KOPT-K1 (cell line): Measurements from ENCODE around the gene CIITA.

Source experiments
- H3K27ac ChIP-seq: fragments of 200-600 bp; sonication (generic); 2 replicates; pipeline ENCODE4 v1.5.1; 2016; ENCODE audit warnings: antibody characterized with exemption, mild to moderate bottlenecking, low read depth, low read length; ENCODE audit not compliant: poor library complexity, severe bottlenecking
- H3K36me3 ChIP-seq: fragments of 200-600 bp; sonication (generic); 2 replicates; pipeline ENCODE4 v1.5.1; 2017; ENCODE audit warnings: antibody characterized with exemption, mild to moderate bottlenecking, low read length, moderate library complexity; ENCODE audit not compliant: insufficient read depth
- H3K9me3 ChIP-seq: fragments of 200-600 bp; sonication (generic); 2 replicates; pipeline ENCODE4 v1.5.1; 2017; ENCODE audit warnings: antibody characterized with exemption, low read length, mild to moderate bottlenecking; ENCODE audit not compliant: insufficient read depth, poor library complexity, severe bottlenecking

Gene CIITA

GRCh38 chr16:10885246-10885645 is 8.2 kb downstream of the CIITA start:
- no peaks in the 10 kb centered on the region for H3K36me3 ChIP-seq
- H3K9me3 ChIP-seq = no peaks in the 10 kb centered on the region
- H3K27ac ChIP-seq = no peak overlapping the region

DNA sequence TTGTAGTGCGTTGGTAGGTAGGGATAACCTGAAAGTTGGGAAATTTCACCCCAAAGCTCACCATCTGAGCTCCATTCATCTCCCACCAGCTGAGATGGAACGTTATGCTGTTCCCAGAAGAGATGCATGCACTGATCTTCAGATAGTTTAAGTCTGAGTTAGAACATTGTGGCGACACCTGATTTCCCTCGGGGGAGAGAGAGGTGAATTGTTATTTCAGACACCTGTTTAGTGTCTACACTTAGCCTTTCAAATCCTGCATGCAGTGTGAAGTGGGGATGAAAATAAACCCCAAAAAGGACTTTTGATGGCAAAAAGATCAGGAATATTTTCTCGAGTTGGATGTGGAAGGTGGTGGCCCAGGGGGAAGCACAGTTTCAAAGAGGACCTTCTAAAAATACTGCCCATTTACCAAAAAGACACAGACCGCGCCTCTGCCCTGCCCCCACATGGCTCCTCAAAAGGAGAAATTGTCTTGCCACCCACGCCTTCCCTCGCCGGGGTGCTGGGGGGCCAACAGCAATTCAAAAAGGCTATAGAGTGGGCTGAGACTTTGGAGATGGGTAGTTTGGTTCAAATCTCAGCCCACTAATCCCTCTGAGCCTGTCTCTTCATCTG is 11.4 kb downstream of the CIITA start:
- no peaks in the 10 kb centered on the region for H3K36me3 ChIP-seq
- H3K9me3 ChIP-seq = no peaks in the 10 kb centered on the region
- no peak overlapping the region for H3K27ac ChIP-seq

- H3K36me3 ChIP-seq = no peaks in the 10 kb centered on the region
- H3K27ac ChIP-seq = no peak overlapping the region
- H3K9me3 ChIP-seq = no peaks in the 10 kb centered on the region
Measured at GRCh38 chr16:10889855-10890254, 12.9 kb downstream of the CIITA start.

- Histone ChIP-seq H3K27ac (no peak overlapping the region), H3K9me3 (no peaks in the 10 kb centered on the region), H3K36me3 (no peaks in the 10 kb centered on the region)
Measured at GRCh38 chr16:10892782-10893318, 15.8 kb downstream of the CIITA start.

GRCh38 chr16:10895053-10895946 is 18.3 kb downstream of the CIITA start:
- Histone ChIP-seq H3K27ac (no peak overlapping the region), H3K9me3 (no peaks in the 10 kb centered on the region), H3K36me3 (no peaks in the 10 kb centered on the region)

GRCh38 chr16:10896165-10896564 is 19.2 kb downstream of the CIITA start:
- no peak overlapping the region for H3K27ac ChIP-seq
- no peaks in the 10 kb centered on the region for H3K36me3 ChIP-seq
- no peaks in the 10 kb centered on the region for H3K9me3 ChIP-seq

DNA sequence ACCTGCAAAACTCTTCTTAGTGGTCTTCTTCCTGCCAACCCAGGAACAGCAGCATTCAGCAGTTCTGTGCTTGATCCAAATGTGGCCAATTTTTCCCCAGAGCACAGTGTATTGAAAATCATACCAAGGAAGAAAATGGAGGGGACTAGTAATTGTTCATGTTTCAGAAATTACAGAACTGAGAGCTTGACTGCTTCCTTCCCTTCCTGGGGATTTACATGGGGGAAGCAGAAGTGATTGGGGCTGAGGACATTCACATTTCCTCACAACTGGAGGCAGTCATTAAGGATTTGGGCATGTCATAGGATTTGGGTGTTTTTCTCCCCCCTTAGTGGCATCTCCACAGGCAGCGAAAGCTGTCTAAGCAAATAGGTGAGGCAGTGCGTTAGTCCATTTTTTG is 19.7 kb downstream of the CIITA start:
- Histone ChIP-seq H3K36me3 (no peaks in the 10 kb centered on the region), H3K9me3 (no peaks in the 10 kb centered on the region), H3K27ac (no peak overlapping the region)

- Histone ChIP-seq H3K36me3 (no peaks in the 10 kb centered on the region), H3K9me3 (no peaks in the 10 kb centered on the region), H3K27ac (no peak overlapping the region)
Measured at GRCh38 chr16:10897134-10897533, 20.1 kb downstream of the CIITA start.

GRCh38 chr16:10902999-10903398 is 26.0 kb downstream of the CIITA start:
- Histone ChIP-seq H3K36me3 (no peaks in the 10 kb centered on the region), H3K9me3 (peaks cover 14% of the 10 kb centered on the region), H3K27ac (no peak overlapping the region)

- Histone ChIP-seq H3K9me3 (peaks cover 14% of the 10 kb centered on the region), H3K27ac (no peak overlapping the region), H3K36me3 (no peaks in the 10 kb centered on the region)
Measured at GRCh38 chr16:10906482-10906881, 29.5 kb downstream of the CIITA start.

- Histone ChIP-seq H3K27ac (no peak overlapping the region), H3K36me3 (no peaks in the 10 kb centered on the region), H3K9me3 (peaks cover 14% of the 10 kb centered on the region)
Measured at GRCh38 chr16:10906914-10907756, 30.1 kb downstream of the CIITA start.

- Histone ChIP-seq H3K36me3 (no peaks in the 10 kb centered on the region), H3K9me3 (peaks cover 12% of the 10 kb centered on the region), H3K27ac (no peak overlapping the region)
Measured at GRCh38 chr16:10907757-10908045, 30.7 kb downstream of the CIITA start.

DNA sequence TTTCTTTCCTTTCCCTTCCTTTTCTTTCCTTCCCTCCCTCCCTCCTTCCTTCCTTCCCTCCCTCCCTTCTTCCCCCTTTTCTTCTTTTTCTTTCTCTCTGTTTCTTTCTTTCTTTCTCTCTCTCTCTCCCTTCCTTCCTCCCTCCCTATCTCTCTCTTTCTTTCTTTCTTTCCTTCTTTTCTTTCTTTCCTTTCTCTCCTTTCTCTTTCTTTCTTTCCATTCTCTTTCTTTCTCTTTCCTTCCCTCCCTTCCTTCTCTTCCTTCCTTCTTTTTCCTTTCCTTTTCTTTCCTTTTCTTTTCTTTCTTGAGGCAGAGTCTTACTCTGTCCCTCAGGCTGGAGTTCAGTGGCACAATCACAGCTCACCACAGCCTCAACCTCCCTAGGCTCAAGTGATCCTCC is 34.3 kb downstream of the CIITA start:
- Histone ChIP-seq H3K9me3 (no peaks in the 10 kb centered on the region), H3K36me3 (no peaks in the 10 kb centered on the region), H3K27ac (no peak overlapping the region)

DNA sequence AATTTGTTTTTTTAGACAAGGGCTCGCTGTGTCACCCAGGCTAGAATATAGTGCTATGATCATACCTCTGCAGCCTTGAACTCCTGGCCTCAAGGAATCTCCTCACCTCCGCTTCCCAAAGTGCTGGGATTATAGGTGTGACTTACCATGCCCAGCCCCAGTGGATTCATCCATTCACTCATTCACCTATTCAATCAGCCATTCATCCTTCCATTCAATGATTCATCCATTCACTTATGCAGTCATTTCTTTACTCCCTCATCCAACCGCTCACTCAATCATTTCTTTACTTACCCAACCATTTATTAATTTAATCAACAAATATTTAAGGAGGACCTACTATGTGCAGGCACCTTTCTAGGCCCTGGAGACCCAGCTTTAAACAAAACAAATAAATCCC is 39.5 kb downstream of the CIITA start:
- Histone ChIP-seq H3K27ac (no peak overlapping the region), H3K36me3 (no peaks in the 10 kb centered on the region), H3K9me3 (no peaks in the 10 kb centered on the region)
